Common myeloid progenitor, CD34-positive (primary cell): ENCODE measurements around the gene LBX1.

Experiments
- CTCF ChIA-PET: fragments of 350-600 bp; sonication (Branson Sonifier 250); formaldehyde crosslinking; loops from one replicate; lab custom pipeline; 2021; ENCODE audit warnings: antibody characterized with exemption; lab: Charles Lee
- POLR2A ChIA-PET: fragments of 350-600 bp; sonication (Branson Sonifier 250); formaldehyde crosslinking; loops from one replicate; lab custom pipeline; 2021; ENCODE audit warnings: antibody characterized with exemption; lab: Charles Lee
- DNase-seq, 3 donors: peaks; one replicate each; pipeline versions ENCODE4 v3.0.0 to v3.0.0-alpha.2; 2013
- H3K27ac ChIP-seq, 2 experiments: 1 replicate in 1 of 2; 2 replicates in 1 of 2; pipeline ENCODE4 v1.7.0; 2013; ENCODE audit warnings: inconsistent platforms in 2 of 2, low read length in 2 of 2, mild to moderate bottlenecking in 2 of 2, low read depth in 1 of 2, moderate library complexity in 1 of 2; ENCODE audit not compliant: severe bottlenecking in 2 of 2, insufficient read depth in 1 of 2, poor library complexity in 1 of 2
- H3K27me3 ChIP-seq, 5 experiments: replicated peaks in 2 of 5; 1 replicate in 3 of 5; 2 replicates in 2 of 5; pipeline versions ENCODE4 v1.6.1 to v1.7.0; 2013; ENCODE audit warnings: low read length in 4 of 5, mild to moderate bottlenecking in 2 of 5, moderate library complexity in 2 of 5, inconsistent platforms in 1 of 5; ENCODE audit not compliant: insufficient read depth in 5 of 5, control insufficient read depth in 4 of 5
- H3K36me3 ChIP-seq, 4 experiments: 1 replicate in 2 of 4; 2 replicates in 2 of 4; pipeline versions ENCODE4 v1.6.1 to v1.7.0; 2013; ENCODE audit warnings: low read length in 3 of 4, control low read depth in 1 of 4, mild to moderate bottlenecking in 1 of 4; ENCODE audit not compliant: control insufficient read depth in 4 of 4, insufficient read depth in 4 of 4
- H3K4me1 ChIP-seq, 4 experiments: 1 replicate in 3 of 4; 2 replicates in 1 of 4; pipeline versions ENCODE4 v1.6.1 to v1.7.1; 2013; ENCODE audit warnings: low read length in 3 of 4, mild to moderate bottlenecking in 3 of 4, control low read depth in 1 of 4, inconsistent platforms in 1 of 4, moderate library complexity in 1 of 4; ENCODE audit not compliant: control insufficient read depth in 4 of 4, insufficient read depth in 4 of 4; ENCODE audit errors: control extremely low read depth in 1 of 4
- H3K4me3 ChIP-seq, 7 experiments: 1 replicate in 4 of 7; 2 replicates in 3 of 7; pipeline versions ENCODE4 v1.5.1 to v1.7.0; 2013; ENCODE audit warnings: mild to moderate bottlenecking in 7 of 7, low read length in 6 of 7, moderate library complexity in 6 of 7, inconsistent platforms in 2 of 7, low read depth in 2 of 7, control low read depth in 1 of 7; ENCODE audit not compliant: insufficient read depth in 4 of 7, control insufficient read depth in 1 of 7; ENCODE audit errors: extremely low read depth in 1 of 7
- H3K9me3 ChIP-seq, 5 experiments: 1 replicate in 4 of 5; 2 replicates in 1 of 5; pipeline versions ENCODE4 v1.6.1 to v1.7.1; 2013; ENCODE audit warnings: low read length in 4 of 5, mild to moderate bottlenecking in 2 of 5, inconsistent platforms in 1 of 5, low read depth in 1 of 5, moderate library complexity in 1 of 5; ENCODE audit not compliant: control insufficient read depth in 4 of 5, insufficient read depth in 2 of 5; ENCODE audit errors: control extremely low read depth in 1 of 5
- WGBS: methylation state at CpG from one replicate; pipeline ENCODE4 v1.1.5; 2013; ENCODE audit not compliant: insufficient coverage; 5-methylcytosine and 5-hydroxymethylcytosine counted together

LBX1 gene

DNA sequence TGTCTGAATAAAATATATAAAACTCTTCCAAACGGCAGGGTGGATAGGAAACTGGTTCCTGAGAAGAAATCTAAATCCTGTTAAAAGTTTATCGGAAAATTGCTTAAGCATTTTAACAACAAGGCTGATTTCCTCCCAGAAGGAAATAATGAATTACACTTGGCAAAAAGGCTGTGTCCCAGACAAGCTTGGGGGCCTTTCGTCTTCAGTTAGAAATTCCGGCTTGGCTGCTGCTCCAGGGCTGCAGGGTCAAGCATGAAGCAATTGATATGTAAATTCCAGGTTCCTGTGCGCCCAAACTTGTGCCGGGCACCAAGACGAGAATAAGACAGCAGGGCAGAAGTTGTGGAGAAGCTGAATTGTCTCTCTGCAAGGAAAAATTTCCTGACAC, 38.0 kb upstream of the LBX1 start:
- 98% methylated on average over 7 of the region's 7 CpGs for WGBS
- no peak for DNase-seq
- H3K27me3 ChIP-seq: peaks cover 0 to 46% (median 28%) of the 10 kb centered on the region in 5 experiments
- no peaks in the 10 kb centered on the region for H3K4me1 ChIP-seq
- ChIA-PET CTCF (interaction anchor here (0.7 to 1.4 kb wide), 2 partner anchors 18 to 175 kb away, joined by 3 to 4 read pairs; no protein-coding TSS in a partner anchor), POLR2A (no interaction called here)
- H3K36me3 ChIP-seq: no peaks in the 10 kb centered on the region
- H3K27ac ChIP-seq: no peak overlapping the region
- no peak overlapping the region for H3K4me3 ChIP-seq
- no peaks in the 10 kb centered on the region for H3K9me3 ChIP-seq

- CTCF ChIA-PET: interaction anchor here (0.7 to 1.7 kb wide), 6 partner anchors 11 to 175 kb away, joined by 3 to 7 read pairs (median 4); no protein-coding TSS in a partner anchor
Observed at GRCh38 chr10:101266381-101267289, 37.4 kb upstream of the LBX1 start.

GRCh38 chr10:101263150-101263752, 34.0 kb upstream of the LBX1 start:
- H3K4me3 ChIP-seq: no peak overlapping the region
- CTCF ChIA-PET: interaction anchor here (0.6 to 2.1 kb wide), 7 partner anchors 9 to 189 kb away, joined by 3 to 6 read pairs (median 4); no protein-coding TSS in a partner anchor
- no peaks in the 10 kb centered on the region for H3K4me1 ChIP-seq
- POLR2A ChIA-PET: no interaction called here
- H3K27me3 ChIP-seq: peaks cover 0 to 53% (median 29%) of the 10 kb centered on the region in 5 experiments
- DNase-seq: no peak
- H3K27ac ChIP-seq: no peak overlapping the region
- H3K9me3 ChIP-seq: peaks cover 0 to 4% (median 2%) of the 10 kb centered on the region in 5 experiments
- H3K36me3 ChIP-seq: no peaks in the 10 kb centered on the region
- WGBS: 90% methylated on average over 4 of the region's 11 CpGs

More at GRCh38 chr10:101266381-101267289, 37.4 kb upstream of the LBX1 start:
- Histone ChIP-seq H3K9me3 (no peaks in the 10 kb centered on the region), H3K27me3 (peaks cover 0 to 46% (median 30%) of the 10 kb centered on the region in 5 experiments), H3K36me3 (no peaks in the 10 kb centered on the region), H3K4me1 (no peaks in the 10 kb centered on the region), H3K4me3 (no peak overlapping the region), H3K27ac (no peak overlapping the region)
- DNase-seq: no peak
- POLR2A ChIA-PET: no interaction called here
- WGBS: 100% methylated on average over 6 of the region's 13 CpGs

DNA sequence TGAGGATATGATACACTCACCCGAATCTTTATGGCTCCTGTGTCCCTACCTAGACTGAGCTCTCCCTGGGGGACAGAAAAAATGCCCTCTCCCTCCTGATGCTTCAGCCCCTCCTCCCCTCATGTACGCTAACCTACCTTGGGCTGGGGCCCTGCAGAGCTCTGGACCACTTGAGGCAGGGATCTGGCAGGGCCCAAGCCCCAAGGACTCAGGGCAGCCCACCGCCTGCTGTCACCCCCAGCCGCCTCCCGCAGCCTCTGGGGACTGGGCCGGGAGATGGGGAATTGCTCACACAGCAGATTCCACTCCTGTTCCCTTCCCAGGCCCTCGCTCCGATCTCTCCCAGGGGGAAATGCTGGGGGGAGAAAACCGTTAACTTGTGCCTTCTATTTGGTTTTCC, 32.9 kb upstream of the LBX1 start:
- Histone ChIP-seq H3K36me3 (no peaks in the 10 kb centered on the region), H3K27me3 (peaks cover under 1 to 53% (median 25%) of the 10 kb centered on the region in 5 experiments), H3K4me3 (no peak overlapping the region), H3K27ac (no peak overlapping the region), H3K4me1 (no peaks in the 10 kb centered on the region), H3K9me3 (peaks cover 2 to 9% (median 6%) of the 10 kb centered on the region in 5 experiments)
- 98% methylated on average over 7 of the region's 9 CpGs for WGBS
- ChIA-PET CTCF (interaction anchor here (1.9 kb wide), 2 partner anchors 10 to 28 kb away, joined by 5 to 6 read pairs; no protein-coding TSS in a partner anchor), POLR2A (no interaction called here)
- no peak for DNase-seq

GRCh38 chr10:101261702-101262101, 32.4 kb upstream of the LBX1 start:
- CTCF ChIA-PET: interaction anchor here (1.9 kb wide), 2 partner anchors 10 to 28 kb away, joined by 5 to 6 read pairs; no protein-coding TSS in a partner anchor
- peaks cover 5 to 57% (median 27%) of the 10 kb centered on the region in 5 experiments for H3K27me3 ChIP-seq

GRCh38 chr10:101260764-101261481, 31.7 kb upstream of the LBX1 start:
- ChIA-PET CTCF (interaction anchor here (0.9 to 1.9 kb wide), 7 partner anchors 11 to 289 kb away, joined by 3 to 6 read pairs (median 5); no protein-coding TSS in a partner anchor), POLR2A (no interaction called here)
- no peaks in the 10 kb centered on the region for H3K4me1 ChIP-seq
- H3K27ac ChIP-seq: no peak overlapping the region
- no peaks in the 10 kb centered on the region for H3K36me3 ChIP-seq
- no peak overlapping the region for H3K4me3 ChIP-seq
- 26% methylated on average over 11 of the region's 21 CpGs for WGBS
- H3K9me3 ChIP-seq: peaks cover 2 to 9% (median 7%) of the 10 kb centered on the region in 5 experiments
- no peak for DNase-seq
- H3K27me3 ChIP-seq: peaks cover 5 to 57% (median 23%) of the 10 kb centered on the region in 5 experiments

More at GRCh38 chr10:101261702-101262101, 32.4 kb upstream of the LBX1 start:
- Histone ChIP-seq H3K36me3 (no peaks in the 10 kb centered on the region), H3K27ac (no peak overlapping the region), H3K9me3 (peaks cover 2 to 9% (median 7%) of the 10 kb centered on the region in 5 experiments), H3K4me3 (no peak overlapping the region), H3K4me1 (no peaks in the 10 kb centered on the region)
- DNase-seq: no peak
- POLR2A ChIA-PET: no interaction called here
- WGBS: 63% methylated on average over 2 of the region's 3 CpGs
